ENCODE results near the gene HOXC5.

The HOXC5 gene

GRCh38 chr12:54021432-54022013, 11.3 kb upstream of the HOXC5 start:
- DNase-seq: no peak

- DNase-seq: no peak
Measured at GRCh38 chr12:54022960-54023884, 9.6 kb upstream of the HOXC5 start.

- DNase-seq: no peak
Measured at GRCh38 chr12:54024127-54024526, 8.7 kb upstream of the HOXC5 start.

GRCh38 chr12:54024581-54025305, 8.1 kb upstream of the HOXC5 start:
- no peak for DNase-seq

GRCh38 chr12:54025499-54026405, 7.1 kb upstream of the HOXC5 start:
- DNase-seq: no peak

- no peak for DNase-seq
Measured at GRCh38 chr12:54026640-54027441, 6.0 kb upstream of the HOXC5 start.

GRCh38 chr12:54027442-54027786, 5.4 kb upstream of the HOXC5 start:
- DNase-seq: no peak

- DNase-seq: no peak
Measured at GRCh38 chr12:54028314-54029201, 4.3 kb upstream of the HOXC5 start, which contains the start of gene HOXC6. Gene HOXC6 (plus strand): TSS chr12:54028440. CDS start chr12:54028522, 82 bp downstream.

- DNase-seq: no peak
Measured at GRCh38 chr12:54029529-54030441, 3.1 kb upstream of the HOXC5 start.

GRCh38 chr12:54030442-54030801, 2.4 kb upstream of the HOXC5 start:
- DNase-seq: no peak

- DNase-seq: no peak
Measured at GRCh38 chr12:54030889-54031471, 1.9 kb upstream of the HOXC5 start.

- DNase-seq: no peak
Measured at GRCh38 chr12:54031480-54031879, 1.4 kb upstream of the HOXC5 start.

- no peak for DNase-seq
Measured at GRCh38 chr12:54032086-54032619, 697 bp upstream of the HOXC5 start.

- DNase-seq: no peak
Measured at GRCh38 chr12:54033106-54033979, 493 bp downstream of the HOXC5 start.

- no peak for DNase-seq
Measured at GRCh38 chr12:54033980-54034784, 1.3 kb downstream of the HOXC5 start.

- DNase-seq: no peak
Measured at GRCh38 chr12:54034785-54035310, 2.0 kb downstream of the HOXC5 start.
